ENCODE measurements around the gene E2F4. TPM values are rescaled to one million over a fixed set of nuclear protein-coding genes. Genes with fewer than 3 reads are reported as not detected.

The E2F4 gene
- total and polyA plus RNA-seq, 2 of the 13 experiments (the other 11 are each of a cell fraction or from before 2014, with no cell fraction given), result 84.8 to 91.2 TPM

DNA sequence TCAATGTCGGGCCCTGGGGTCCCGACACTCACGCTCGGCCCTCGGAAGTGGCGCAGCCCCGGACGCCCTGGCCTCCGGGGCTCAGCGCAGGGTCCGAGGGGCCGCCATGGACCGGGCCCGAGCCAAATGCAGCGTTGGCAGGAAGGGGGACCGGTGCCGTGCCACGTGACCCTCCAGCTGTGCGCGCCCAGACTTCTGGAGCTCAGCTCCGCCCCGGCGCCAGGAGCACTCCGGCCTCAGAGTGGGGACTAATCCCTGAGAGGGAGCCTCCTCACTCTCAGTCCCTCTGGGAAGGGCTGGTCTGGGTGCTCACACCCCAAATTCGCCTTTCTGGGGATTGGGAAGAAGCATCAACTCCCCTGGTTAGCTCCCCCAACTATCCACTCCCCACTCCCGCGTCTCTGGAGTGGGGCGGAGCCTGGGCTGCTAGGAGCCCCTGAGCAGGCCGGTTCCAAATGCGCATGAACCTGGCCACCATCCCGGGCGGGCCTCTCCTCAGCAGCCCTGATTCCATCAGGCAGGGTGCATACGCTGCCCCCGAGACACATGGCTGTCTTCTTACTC lies 41.0 kb upstream of the E2F4 start, which contains the start of gene B3GNT9 (continued):
- TF ChIP-seq, protein P1, sequence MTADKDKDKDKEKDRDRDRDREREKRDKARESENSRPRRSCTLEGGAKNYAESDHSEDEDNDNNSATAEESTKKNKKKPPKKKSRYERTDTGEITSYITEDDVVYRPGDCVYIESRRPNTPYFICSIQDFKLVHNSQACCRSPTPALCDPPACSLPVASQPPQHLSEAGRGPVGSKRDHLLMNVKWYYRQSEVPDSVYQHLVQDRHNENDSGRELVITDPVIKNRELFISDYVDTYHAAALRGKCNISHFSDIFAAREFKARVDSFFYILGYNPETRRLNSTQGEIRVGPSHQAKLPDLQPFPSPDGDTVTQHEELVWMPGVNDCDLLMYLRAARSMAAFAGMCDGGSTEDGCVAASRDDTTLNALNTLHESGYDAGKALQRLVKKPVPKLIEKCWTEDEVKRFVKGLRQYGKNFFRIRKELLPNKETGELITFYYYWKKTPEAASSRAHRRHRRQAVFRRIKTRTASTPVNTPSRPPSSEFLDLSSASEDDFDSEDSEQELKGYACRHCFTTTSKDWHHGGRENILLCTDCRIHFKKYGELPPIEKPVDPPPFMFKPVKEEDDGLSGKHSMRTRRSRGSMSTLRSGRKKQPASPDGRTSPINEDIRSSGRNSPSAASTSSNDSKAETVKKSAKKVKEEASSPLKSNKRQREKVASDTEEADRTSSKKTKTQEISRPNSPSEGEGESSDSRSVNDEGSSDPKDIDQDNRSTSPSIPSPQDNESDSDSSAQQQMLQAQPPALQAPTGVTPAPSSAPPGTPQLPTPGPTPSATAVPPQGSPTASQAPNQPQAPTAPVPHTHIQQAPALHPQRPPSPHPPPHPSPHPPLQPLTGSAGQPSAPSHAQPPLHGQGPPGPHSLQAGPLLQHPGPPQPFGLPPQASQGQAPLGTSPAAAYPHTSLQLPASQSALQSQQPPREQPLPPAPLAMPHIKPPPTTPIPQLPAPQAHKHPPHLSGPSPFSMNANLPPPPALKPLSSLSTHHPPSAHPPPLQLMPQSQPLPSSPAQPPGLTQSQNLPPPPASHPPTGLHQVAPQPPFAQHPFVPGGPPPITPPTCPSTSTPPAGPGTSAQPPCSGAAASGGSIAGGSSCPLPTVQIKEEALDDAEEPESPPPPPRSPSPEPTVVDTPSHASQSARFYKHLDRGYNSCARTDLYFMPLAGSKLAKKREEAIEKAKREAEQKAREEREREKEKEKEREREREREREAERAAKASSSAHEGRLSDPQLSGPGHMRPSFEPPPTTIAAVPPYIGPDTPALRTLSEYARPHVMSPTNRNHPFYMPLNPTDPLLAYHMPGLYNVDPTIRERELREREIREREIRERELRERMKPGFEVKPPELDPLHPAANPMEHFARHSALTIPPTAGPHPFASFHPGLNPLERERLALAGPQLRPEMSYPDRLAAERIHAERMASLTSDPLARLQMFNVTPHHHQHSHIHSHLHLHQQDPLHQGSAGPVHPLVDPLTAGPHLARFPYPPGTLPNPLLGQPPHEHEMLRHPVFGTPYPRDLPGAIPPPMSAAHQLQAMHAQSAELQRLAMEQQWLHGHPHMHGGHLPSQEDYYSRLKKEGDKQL (CRISPR knock-in tag; IDR thresholded peaks at IDR 0.05; ENCODE audit: low read depth), result no peak
- TF ChIP-seq POGZ (CRISPR knock-in tag; IDR thresholded peaks at IDR 0.05) (0 out of 2 replicates have a peak, but pooled peaks have one; percentile 11), ZNF558 (CRISPR knock-in tag; IDR thresholded peaks at IDR 0.05; ENCODE audit: borderline replicate concordance) (no peak), ZNF567 (CRISPR knock-in tag; IDR thresholded peaks at IDR 0.05; ENCODE audit: borderline replicate concordance) (peak; percentile 70; the same call in 1 of the 2 replicates), RBM22 (optimal IDR thresholded peaks at IDR 0.05; ENCODE audit: low read length) (no peak), ZNF350 (CRISPR knock-in tag; IDR thresholded peaks at IDR 0.05; ENCODE audit: borderline replicate concordance, low read depth) (peak; percentile 63; the same call in 1 of the 2 replicates), HNRNPUL1 (IDR thresholded peaks at IDR 0.05; ENCODE audit: low read depth, low read length) (no peak), ZSCAN22 (CRISPR knock-in tag; IDR thresholded peaks at IDR 0.05) (no peak), TAF1 (CRISPR knock-in tag; IDR thresholded peaks at IDR 0.05) (peak; percentile 50; the same call in 1 of the 2 replicates), ZNF749 (CRISPR knock-in tag; IDR thresholded peaks at IDR 0.05; ENCODE audit: borderline replicate concordance) (no peak), SP5 (CRISPR knock-in tag; IDR thresholded peaks at IDR 0.05; ENCODE audit: borderline replicate concordance, low read depth) (0 out of 2 replicates have a peak, but pooled peaks have one; percentile 36)
- TF ChIP-seq, protein P2, sequence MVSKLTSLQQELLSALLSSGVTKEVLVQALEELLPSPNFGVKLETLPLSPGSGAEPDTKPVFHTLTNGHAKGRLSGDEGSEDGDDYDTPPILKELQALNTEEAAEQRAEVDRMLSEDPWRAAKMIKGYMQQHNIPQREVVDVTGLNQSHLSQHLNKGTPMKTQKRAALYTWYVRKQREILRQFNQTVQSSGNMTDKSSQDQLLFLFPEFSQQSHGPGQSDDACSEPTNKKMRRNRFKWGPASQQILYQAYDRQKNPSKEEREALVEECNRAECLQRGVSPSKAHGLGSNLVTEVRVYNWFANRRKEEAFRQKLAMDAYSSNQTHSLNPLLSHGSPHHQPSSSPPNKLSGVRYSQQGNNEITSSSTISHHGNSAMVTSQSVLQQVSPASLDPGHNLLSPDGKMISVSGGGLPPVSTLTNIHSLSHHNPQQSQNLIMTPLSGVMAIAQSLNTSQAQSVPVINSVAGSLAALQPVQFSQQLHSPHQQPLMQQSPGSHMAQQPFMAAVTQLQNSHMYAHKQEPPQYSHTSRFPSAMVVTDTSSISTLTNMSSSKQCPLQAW (CRISPR knock-in tag; IDR thresholded peaks at IDR 0.05), result peak; percentile 74
- TF ChIP-seq, protein P3, sequence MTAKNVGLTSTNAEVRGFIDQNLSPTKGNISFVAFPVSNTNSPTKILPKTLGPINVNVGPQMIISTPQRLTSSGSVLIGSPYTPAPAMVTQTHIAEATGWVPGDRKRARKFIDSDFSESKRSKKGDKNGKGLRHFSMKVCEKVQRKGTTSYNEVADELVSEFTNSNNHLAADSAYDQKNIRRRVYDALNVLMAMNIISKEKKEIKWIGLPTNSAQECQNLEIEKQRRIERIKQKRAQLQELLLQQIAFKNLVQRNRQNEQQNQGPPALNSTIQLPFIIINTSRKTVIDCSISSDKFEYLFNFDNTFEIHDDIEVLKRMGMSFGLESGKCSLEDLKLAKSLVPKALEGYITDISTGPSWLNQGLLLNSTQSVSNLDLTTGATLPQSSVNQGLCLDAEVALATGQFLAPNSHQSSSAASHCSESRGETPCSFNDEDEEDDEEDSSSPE (CRISPR knock-in tag; IDR thresholded peaks at IDR 0.05), result peak; percentile 66
- TF ChIP-seq, protein P4, sequence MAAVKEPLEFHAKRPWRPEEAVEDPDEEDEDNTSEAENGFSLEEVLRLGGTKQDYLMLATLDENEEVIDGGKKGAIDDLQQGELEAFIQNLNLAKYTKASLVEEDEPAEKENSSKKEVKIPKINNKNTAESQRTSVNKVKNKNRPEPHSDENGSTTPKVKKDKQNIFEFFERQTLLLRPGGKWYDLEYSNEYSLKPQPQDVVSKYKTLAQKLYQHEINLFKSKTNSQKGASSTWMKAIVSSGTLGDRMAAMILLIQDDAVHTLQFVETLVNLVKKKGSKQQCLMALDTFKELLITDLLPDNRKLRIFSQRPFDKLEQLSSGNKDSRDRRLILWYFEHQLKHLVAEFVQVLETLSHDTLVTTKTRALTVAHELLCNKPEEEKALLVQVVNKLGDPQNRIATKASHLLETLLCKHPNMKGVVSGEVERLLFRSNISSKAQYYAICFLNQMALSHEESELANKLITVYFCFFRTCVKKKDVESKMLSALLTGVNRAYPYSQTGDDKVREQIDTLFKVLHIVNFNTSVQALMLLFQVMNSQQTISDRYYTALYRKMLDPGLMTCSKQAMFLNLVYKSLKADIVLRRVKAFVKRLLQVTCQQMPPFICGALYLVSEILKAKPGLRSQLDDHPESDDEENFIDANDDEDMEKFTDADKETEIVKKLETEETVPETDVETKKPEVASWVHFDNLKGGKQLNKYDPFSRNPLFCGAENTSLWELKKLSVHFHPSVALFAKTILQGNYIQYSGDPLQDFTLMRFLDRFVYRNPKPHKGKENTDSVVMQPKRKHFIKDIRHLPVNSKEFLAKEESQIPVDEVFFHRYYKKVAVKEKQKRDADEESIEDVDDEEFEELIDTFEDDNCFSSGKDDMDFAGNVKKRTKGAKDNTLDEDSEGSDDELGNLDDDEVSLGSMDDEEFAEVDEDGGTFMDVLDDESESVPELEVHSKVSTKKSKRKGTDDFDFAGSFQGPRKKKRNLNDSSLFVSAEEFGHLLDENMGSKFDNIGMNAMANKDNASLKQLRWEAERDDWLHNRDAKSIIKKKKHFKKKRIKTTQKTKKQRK (IDR thresholded peaks at IDR 0.05; ENCODE audit: low read length), result no peak
- TF ChIP-seq, protein P5, sequence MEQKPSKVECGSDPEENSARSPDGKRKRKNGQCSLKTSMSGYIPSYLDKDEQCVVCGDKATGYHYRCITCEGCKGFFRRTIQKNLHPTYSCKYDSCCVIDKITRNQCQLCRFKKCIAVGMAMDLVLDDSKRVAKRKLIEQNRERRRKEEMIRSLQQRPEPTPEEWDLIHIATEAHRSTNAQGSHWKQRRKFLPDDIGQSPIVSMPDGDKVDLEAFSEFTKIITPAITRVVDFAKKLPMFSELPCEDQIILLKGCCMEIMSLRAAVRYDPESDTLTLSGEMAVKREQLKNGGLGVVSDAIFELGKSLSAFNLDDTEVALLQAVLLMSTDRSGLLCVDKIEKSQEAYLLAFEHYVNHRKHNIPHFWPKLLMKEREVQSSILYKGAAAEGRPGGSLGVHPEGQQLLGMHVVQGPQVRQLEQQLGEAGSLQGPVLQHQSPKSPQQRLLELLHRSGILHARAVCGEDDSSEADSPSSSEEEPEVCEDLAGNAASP (CRISPR knock-in tag; IDR thresholded peaks at IDR 0.05; ENCODE audit: borderline replicate concordance), result no peak
